Omental fat pad (tissue), 4 donors: ENCODE results near the gene RANGRF. TPM values are rescaled to one million over a fixed set of nuclear protein-coding genes. Genes with fewer than 3 reads are reported as not detected.

Source experiments
- ATAC-seq: fragments of 150-250 bp; one replicate; pipeline ENCODE4 v1.9.1; 2016; ENCODE audit warnings: mild to moderate bottlenecking, moderate library complexity; ENCODE audit not compliant: low FRiP score
- DNase-seq: peaks from one replicate; pipeline ENCODE4 v3.0.0-alpha.2; 2019; ENCODE audit warnings: low spot score
- CTCF ChIP-seq, 3 donors: fragments of 450-650 bp; IDR thresholded peaks; one replicate each; pipeline ENCODE4 v1.5.1; 2016 to 2017; ENCODE audit warnings: antibody characterized with exemption in 3 of 3, mild to moderate bottlenecking in 3 of 3, moderate library complexity in 2 of 3
- small RNA-seq: library from RNA; depleted of rRNA; stranded (forward); fragments of <200 nt; gene quantifications from one replicate; pipeline ENCODE3, GENCODE V24; 2016
- total RNA-seq, 4 donors: library from RNA; depleted of rRNA; stranded (reverse); fragments of >200 nt; gene quantifications; one replicate each; pipeline ENCODE4 v1.1.0, GENCODE V29; 2016

RANGRF gene
- total RNA-seq, 4 donors from 2014 or later = 16.7 to 31.4 (median 23.0) TPM

- no peak for TF ChIP-seq CTCF (IDR thresholded peaks at IDR 0.05)
- no peak for DNase-seq
- no peak for ATAC-seq
These were observed 44.8 kb downstream of the RANGRF start for GRCh38 chr17:8333281-8333680.

DNA sequence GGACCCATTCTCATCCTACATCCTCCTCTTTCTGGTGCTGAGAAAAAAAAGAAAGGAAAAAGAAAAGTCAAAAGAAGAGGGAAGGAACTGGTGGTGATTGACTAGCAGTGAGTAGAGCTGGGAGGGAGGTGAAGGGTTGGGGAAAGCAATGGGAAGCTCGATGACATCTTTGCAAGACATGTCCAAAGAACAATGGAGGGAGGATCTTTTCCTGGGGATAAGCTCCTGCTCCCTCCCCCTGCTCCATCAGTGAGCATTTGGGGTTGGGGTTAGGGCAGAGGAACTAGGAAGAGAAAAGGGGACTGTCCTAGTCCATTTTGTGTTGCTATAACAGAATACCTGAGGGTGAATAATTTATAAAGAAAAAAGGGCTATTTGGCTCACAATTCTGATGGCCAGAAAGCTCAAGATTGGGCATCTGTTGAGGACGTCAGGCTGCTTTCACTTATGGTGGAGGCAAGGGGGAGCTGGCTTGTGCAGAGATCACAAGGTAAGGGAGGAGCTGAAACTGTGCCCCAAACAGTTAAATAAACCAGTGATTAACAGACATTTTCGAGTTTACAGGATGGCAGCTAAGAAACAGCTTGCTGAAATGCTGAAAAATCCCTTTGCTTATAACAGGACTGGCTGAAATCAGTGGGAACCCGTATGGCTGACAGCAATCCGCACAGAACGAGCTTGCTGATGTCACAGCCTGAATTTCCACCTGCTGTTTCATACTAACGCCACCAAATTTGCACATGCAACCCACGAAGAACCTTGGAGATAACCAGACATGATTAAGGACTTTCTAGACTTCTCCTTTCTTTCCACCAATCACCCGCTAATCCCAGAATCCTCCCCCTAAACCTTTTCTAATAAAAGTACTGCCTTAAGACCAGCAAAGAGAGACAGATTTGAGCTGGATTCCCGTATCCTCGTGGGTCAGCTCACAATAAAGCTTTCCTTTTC lies 49.6 kb downstream of the RANGRF start:
- ATAC-seq (no peak), DNase-seq (no peak)
- no peak for TF ChIP-seq CTCF (IDR thresholded peaks at IDR 0.05)

DNA sequence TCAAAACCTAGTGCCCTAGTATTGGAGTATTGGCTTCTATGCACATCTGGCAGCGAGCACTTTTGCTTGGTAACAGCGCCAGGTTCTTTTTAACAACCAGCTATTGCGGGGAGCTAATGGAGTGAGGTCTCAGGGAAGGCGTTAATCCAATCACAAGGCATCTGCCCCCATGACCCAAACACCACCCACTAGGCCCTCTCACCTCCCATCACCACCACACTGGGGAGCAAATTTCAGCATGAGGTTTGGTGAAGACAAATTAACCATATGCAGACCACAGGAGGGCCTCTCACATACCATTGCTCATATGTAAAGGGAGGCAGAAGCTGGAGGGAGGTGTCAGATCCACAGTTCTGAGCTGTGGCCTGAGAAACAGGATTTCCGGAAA lies 50.3 kb downstream of the RANGRF start:
- TF ChIP-seq CTCF (IDR thresholded peaks at IDR 0.05) = no peak
- DNase-seq = no peak
- no peak for ATAC-seq

DNA sequence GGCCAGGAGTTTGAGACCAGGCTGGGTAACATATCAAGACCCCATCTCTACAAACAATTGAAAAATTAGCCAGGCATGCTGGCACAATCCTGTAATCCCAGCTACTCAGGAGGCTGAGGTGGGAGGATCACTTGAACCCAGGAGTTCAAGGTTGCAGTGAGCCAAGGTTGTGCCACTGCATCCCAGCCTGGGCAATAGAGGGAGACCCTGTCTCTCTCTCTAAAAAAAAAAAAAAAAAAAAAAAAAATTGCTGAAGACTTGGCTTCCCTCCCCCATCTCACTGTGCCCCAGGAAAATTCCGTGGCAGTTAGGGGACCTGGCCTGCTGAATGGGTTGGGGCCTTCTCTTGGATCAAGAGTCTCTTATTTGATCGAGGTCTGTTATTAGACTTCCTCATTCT lies 51.1 kb downstream of the RANGRF start, which contains the start of gene ODF4:
Gene ODF4, plus strand, starts transcription at position 301 of the 400 bp plus-strand sequence. CDS start 212 bp downstream, outside the sequence.
- no peak for DNase-seq
- ATAC-seq = no peak
- no peak for TF ChIP-seq CTCF (IDR thresholded peaks at IDR 0.05)

Small RNAs within 50 kb of the gene (small RNA-seq; reads per million reads assigned to genes)
- not detected for gene RF00265

Other genes with a start within 250 kb of the RANGRF start
- 1 to 10 TPM; 3.8 to 9.8 (median 8.2) TPM for gene ALOX15B, start 249.6 kb upstream of the RANGRF start, total RNA-seq
- not detected for gene ALOX12B, start 201.0 kb upstream of the RANGRF start, total RNA-seq
- gene ALOXE3, start 170.2 kb upstream of the RANGRF start, total RNA-seq = under 1 TPM in 2 of 4 donors, not detected in 2; 0.09 to 0.24 TPM
- under 1 TPM in 1 of 4 donors, not detected in 3; 0.46 TPM for gene HES7, start 164.6 kb upstream of the RANGRF start, total RNA-seq
- 100 to 1,000 TPM in 2 of 4 donors, 10 to 100 TPM in 2; 78.8 to 169 (median 122) TPM for gene PER1, start 136.3 kb upstream of the RANGRF start, total RNA-seq
- 10 to 100 TPM; 16.8 to 42.1 (median 21.2) TPM for gene VAMP2, start 125.7 kb upstream of the RANGRF start, total RNA-seq
- gene TMEM107, start 112.3 kb upstream of the RANGRF start, total RNA-seq = 10 to 100 TPM; 10.9 to 78.4 (median 34.1) TPM
- 1 to 10 TPM; 4.7 to 9.9 (median 6.7) TPM for gene BORCS6, start 98.5 kb upstream of the RANGRF start, total RNA-seq
- 1 to 10 TPM in 2 of 4 donors, under 1 TPM in 1, not detected in 1; 0.79 to 3.0 (median 2.0) TPM for gene AURKB, start 78.1 kb upstream of the RANGRF start, total RNA-seq
- 10 to 100 TPM; 13.0 to 31.7 (median 18.9) TPM for gene CTC1, start 40.6 kb upstream of the RANGRF start, total RNA-seq
- gene PFAS, start 39.4 kb upstream of the RANGRF start, total RNA-seq = 10 to 100 TPM; 12.9 to 27.7 (median 19.8) TPM
- 1 to 10 TPM; 1.0 to 4.0 (median 3.1) TPM for gene SLC25A35, start 6.7 kb downstream of the RANGRF start, total RNA-seq
- gene ARHGEF15, start 21.6 kb downstream of the RANGRF start, total RNA-seq = 100 to 1,000 TPM in 1 of 4 donors, 10 to 100 TPM in 2, 1 to 10 TPM in 1; 8.6 to 132 (median 60.4) TPM
- not detected for gene ODF4, start 51.2 kb downstream of the RANGRF start, total RNA-seq
- 1,000 to 10,000 TPM; 3,452 to 4,057 (median 3,629) TPM for gene RPL26, start 94.5 kb downstream of the RANGRF start, total RNA-seq
- not detected for gene RNF222, start 109.2 kb downstream of the RANGRF start, total RNA-seq
- 100 to 1,000 TPM in 2 of 4 donors, 10 to 100 TPM in 2; 64.3 to 139 (median 118) TPM for gene NDEL1, start 147.2 kb downstream of the RANGRF start, total RNA-seq